HG03442 (cell line): ENCODE measurements around the gene COX10.
"Not testable (repeated sequence)": the region's sequence is repeated elsewhere in the genome, so short reads cannot be mapped to it uniquely, and the experiment has no call there.

Source experiments
- ATAC-seq: cut with Tn5 transposase; IDR thresholded peaks from one replicate; pipeline ENCODE4 v1.9.1; 2021; ENCODE audit warnings: mild to moderate bottlenecking, moderate library complexity; ENCODE audit not compliant: unreplicated experiment

COX10 gene

GRCh38 chr17:14202388-14203166 is 133.3 kb downstream of the COX10 start:
- no peak for ATAC-seq

GRCh38 chr17:14203388-14203787 is 134.1 kb downstream of the COX10 start:
- ATAC-seq: no peak

- ATAC-seq: no peak
Observed at GRCh38 chr17:14204084-14204483, 134.8 kb downstream of the COX10 start.

- no peak for ATAC-seq
Observed at GRCh38 chr17:14204546-14204945, 135.2 kb downstream of the COX10 start.

GRCh38 chr17:14205380-14205779 is 136.1 kb downstream of the COX10 start:
- no peak for ATAC-seq

- ATAC-seq: no peak
Observed at GRCh38 chr17:14205992-14206461, 136.7 kb downstream of the COX10 start.

- ATAC-seq: no peak
Observed at GRCh38 chr17:14206891-14207290, 137.6 kb downstream of the COX10 start.

GRCh38 chr17:14207791-14208190 is 138.5 kb downstream of the COX10 start:
- no peak for ATAC-seq

GRCh38 chr17:14209215-14209614 is 139.9 kb downstream of the COX10 start:
- ATAC-seq: no peak

- no peak for ATAC-seq
Observed at GRCh38 chr17:14211246-14211645, 141.9 kb downstream of the COX10 start.

GRCh38 chr17:14211801-14212200 is 142.5 kb downstream of the COX10 start:
- no peak for ATAC-seq

- no peak for ATAC-seq
Observed at GRCh38 chr17:14212401-14212800, 143.1 kb downstream of the COX10 start.

- ATAC-seq: no peak
Observed at GRCh38 chr17:14214271-14214670, 145.0 kb downstream of the COX10 start.

GRCh38 chr17:14222611-14223010 is 153.3 kb downstream of the COX10 start:
- no peak for ATAC-seq

GRCh38 chr17:14225254-14225980 is 156.1 kb downstream of the COX10 start:
- no peak for ATAC-seq

- ATAC-seq: no peak
Observed at GRCh38 chr17:14227052-14227451, 157.7 kb downstream of the COX10 start.

- no peak for ATAC-seq
Observed at GRCh38 chr17:14228903-14229302, 159.6 kb downstream of the COX10 start.

- ATAC-seq: not testable (repeated sequence)
Observed at GRCh38 chr17:14231187-14231586, 161.9 kb downstream of the COX10 start.

- not testable (repeated sequence) for ATAC-seq
Observed at GRCh38 chr17:14235047-14235446, 165.7 kb downstream of the COX10 start.

GRCh38 chr17:14236032-14236431 is 166.7 kb downstream of the COX10 start:
- not testable (repeated sequence) for ATAC-seq

GRCh38 chr17:14236762-14237161 is 167.5 kb downstream of the COX10 start, which contains the start of gene CDRT15:
CDRT15 (minus strand) TSS chr17:14236862; CDS start chr17:14236833, 29 bp downstream.
- ATAC-seq: not testable (repeated sequence)

GRCh38 chr17:14239271-14239670 is 170.0 kb downstream of the COX10 start:
- ATAC-seq: not testable (repeated sequence)
